Aorta (tissue), 5 donors: Measurements from ENCODE around the gene NCOR1. TPM values are rescaled to one million over a fixed set of nuclear protein-coding genes. Genes with fewer than 3 reads are reported as not detected.
A peak's percentile ranks its signal among the peaks of the same experiment; 100 is the strongest.
"Not testable (repeated sequence)": the region's sequence is repeated elsewhere in the genome, so short reads cannot be mapped to it uniquely, and the experiment has no call there.

Experiments
- ATAC-seq: fragments of 200-7000 bp; cut with Tn5 transposase; one replicate; pipeline ENCODE4 v1.9.1; 2022; ENCODE audit warnings: moderate library complexity; ENCODE audit not compliant: low FRiP score
- DNase-seq, 2 donors: peaks; one replicate each; pipeline ENCODE4 v3.0.0-alpha.2; 2020
- H3K27ac ChIP-seq, 2 donors: one replicate each; pipeline ENCODE4 v1.5.1; 2013; ENCODE audit warnings: low read length in 2 of 2, mild to moderate bottlenecking in 2 of 2, moderate library complexity in 2 of 2, control low read depth in 1 of 2, inconsistent platforms in 1 of 2, low read depth in 1 of 2
- H3K27me3 ChIP-seq, 2 donors: one replicate each; pipeline ENCODE4 v1.6.1; 2013; ENCODE audit warnings: control low read depth in 1 of 2, low read length in 1 of 2, mild to moderate bottlenecking in 1 of 2, moderate library complexity in 1 of 2; ENCODE audit not compliant: insufficient read depth in 2 of 2, control insufficient read depth in 1 of 2
- H3K36me3 ChIP-seq, 2 donors: one replicate each; pipeline ENCODE4 v1.6.1; 2013; ENCODE audit warnings: control low read depth in 1 of 2, low read length in 1 of 2, mild to moderate bottlenecking in 1 of 2; ENCODE audit not compliant: insufficient read depth in 2 of 2, control insufficient read depth in 1 of 2
- H3K4me1 ChIP-seq, 2 donors: one replicate each; pipeline ENCODE4 v1.6.1; 2013; ENCODE audit warnings: low read length in 2 of 2, control low read depth in 1 of 2, mild to moderate bottlenecking in 1 of 2, moderate library complexity in 1 of 2; ENCODE audit not compliant: insufficient read depth in 2 of 2, control insufficient read depth in 1 of 2
- H3K4me3 ChIP-seq, 2 donors: one replicate each; pipeline ENCODE4 v1.5.1; 2013; ENCODE audit warnings: low read length in 2 of 2, control low read depth in 1 of 2, mild to moderate bottlenecking in 1 of 2
- H3K9me3 ChIP-seq: one replicate; pipeline ENCODE4 v1.6.1; 2013; ENCODE audit warnings: mild to moderate bottlenecking, low read length; ENCODE audit not compliant: control insufficient read depth
- WGBS, 2 donors: extraction: QIAGEN DNeasy Blood & Tissue Kit; methylation state at CpG; one replicate each; pipeline ENCODE4 v1.1.7; 2013; 5-methylcytosine and 5-hydroxymethylcytosine counted together
- intact Hi-C, 2 donors: fragments of 100-400 bp; cut with DNase I; formaldehyde crosslinking; loops; one replicate each; pipeline versions ENCODE4 v1.14.2 to v1.15.0; 2022
- polyA plus RNA-seq, 2 donors: library from polyadenylated mRNA; stranded (reverse); fragments of 200-250 nt; gene quantifications; one replicate each; pipeline ENCODE4 v1.2.3, GENCODE V29; 2013
- total RNA-seq, 2 donors: library from RNA; stranded (reverse); fragmentation: NEBNext Ultra II Directional; extraction: Animal tissue kit (Norgen Biotek cat#: 25700); gene quantifications; one replicate each; pipeline ENCODE4 v1.2.1, GENCODE V29; 2021
- donor health status: healthy with polysubstance abuse.
- donor health status: Bipolar disorder and iron deficiency.
- donor health status: DM: no; HTN: no; CAD: no.
- donor health status: DM: no; HTN: no; CAD: no.
- donor health status: DM: yes; HTN: yes; CAD: no.

NCOR1 gene
- total and polyA plus RNA-seq, 4 donors = 134 to 323 (median 146) TPM

DNA sequence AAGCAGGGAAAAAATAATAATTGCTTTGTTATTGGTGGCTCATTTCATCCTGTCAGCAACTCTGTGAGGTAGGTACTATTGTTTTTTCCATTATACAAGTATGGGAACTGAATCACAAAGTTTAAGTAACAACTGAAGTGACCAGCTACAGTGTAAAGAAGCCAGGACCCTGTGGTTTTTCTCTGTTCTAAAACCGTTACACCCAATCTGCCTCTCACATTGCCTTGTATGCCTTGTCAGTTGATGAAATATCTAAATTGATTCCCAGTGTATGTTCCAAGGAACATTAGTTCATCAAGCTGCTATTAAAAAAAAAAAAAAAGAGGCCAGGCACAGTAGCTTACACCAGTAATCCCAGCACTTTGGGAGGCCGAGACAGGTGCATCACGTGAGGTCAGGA is 7.1 kb upstream of the NCOR1 start:
- no peaks in the 10 kb centered on the region for H3K36me3 ChIP-seq
- 85 to 89% methylated on average over 3 of the region's 3 CpGs for WGBS, 2 donors
- no peak overlapping the region for H3K27ac ChIP-seq
- H3K4me1 ChIP-seq = no peaks in the 10 kb centered on the region
- ATAC-seq (no peak), DNase-seq (no peak)
- H3K4me3 ChIP-seq = no peak overlapping the region
- H3K9me3 ChIP-seq = no peaks in the 10 kb centered on the region
- intact Hi-C loops = no loop called here
- H3K27me3 ChIP-seq = no peaks in the 10 kb centered on the region

DNA sequence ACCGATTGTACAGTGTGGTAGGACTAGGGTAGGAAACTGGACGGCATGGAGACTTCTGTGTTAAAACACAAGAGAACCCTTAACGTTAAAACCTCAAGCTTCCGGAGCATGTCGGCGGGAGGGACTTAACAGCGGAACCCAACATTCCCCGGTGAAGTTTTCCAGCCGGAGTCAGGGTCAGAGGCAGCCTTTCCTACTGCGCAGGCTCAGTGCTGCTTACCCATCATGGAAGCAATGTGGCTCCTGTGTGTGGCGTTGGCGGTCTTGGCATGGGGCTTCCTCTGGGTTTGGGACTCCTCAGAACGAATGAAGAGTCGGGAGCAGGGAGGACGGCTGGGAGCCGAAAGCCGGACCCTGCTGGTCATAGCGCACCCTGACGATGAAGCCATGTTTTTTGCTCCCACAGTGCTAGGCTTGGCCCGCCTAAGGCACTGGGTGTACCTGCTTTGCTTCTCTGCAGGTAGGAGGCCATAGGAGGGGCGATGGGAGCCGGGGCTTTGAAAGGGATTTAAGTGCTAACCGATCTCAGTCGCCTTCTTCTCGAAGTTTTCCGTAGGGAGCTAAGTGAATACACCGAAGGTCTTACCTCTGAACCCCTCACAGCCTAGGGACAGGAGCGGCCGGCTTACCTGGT is 1.8 kb upstream of the NCOR1 start, which contains the start of gene PIGL:
PIGL (plus strand) TSS at position 209 of the 634 bp plus-strand sequence; CDS start at position 226, 17 bp downstream.
- Histone ChIP-seq H3K4me3 (peak within 1 kb of the TSS; percentile 83 to 95), H3K27ac (peak within 1 kb of the TSS; percentile 40 to 83), H3K4me1 (peaks cover 0 to 5% of the 10 kb centered on the region in 2 donors), H3K9me3 (no peaks in the 10 kb centered on the region), H3K27me3 (no peaks in the 10 kb centered on the region), H3K36me3 (no peaks in the 10 kb centered on the region)
- peak; percentile 92 for ATAC-seq
- intact Hi-C loops = loop anchor here (5.0 to 10.0 kb wide), 3 partner anchors 70 to 138 kb away; partner anchors contain the start of gene CENPV (in 2 of the 2)
- 0 to 1% methylated on average over 29 of the region's 29 CpGs for WGBS, 2 donors
- peak; percentile 91 to 93 for DNase-seq

DNA sequence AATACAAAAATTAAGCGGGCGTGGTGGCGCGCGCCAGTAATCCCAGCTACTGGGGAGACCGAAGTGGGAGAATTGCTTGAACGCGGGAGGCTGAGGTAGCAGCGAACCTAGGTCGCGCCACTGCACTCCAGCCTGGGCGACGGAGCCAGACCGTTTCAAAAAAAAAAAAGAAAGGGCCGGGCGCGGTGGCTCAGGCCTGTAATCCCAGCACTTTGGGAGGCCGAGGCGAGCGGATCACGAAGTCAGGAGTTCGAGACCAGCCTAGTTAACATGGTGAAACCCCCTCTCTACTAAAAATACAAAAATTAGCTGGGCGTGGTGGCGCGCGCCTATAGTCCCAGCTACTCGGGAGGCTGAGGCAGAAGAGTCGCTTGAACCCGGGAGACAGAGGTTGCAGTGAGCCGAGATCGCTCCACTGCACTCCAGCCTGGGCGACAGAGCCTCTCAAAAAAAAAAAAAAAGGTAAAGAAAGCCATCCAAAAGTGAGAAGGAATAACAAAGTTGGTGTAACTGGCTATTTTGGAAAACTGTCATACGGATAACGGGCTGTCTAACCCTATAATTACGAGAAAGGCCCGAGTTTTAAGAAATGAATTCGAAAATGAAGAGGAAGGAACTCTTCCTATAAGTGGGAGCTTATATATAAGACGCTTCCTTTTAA is 1.1 kb upstream of the NCOR1 start:
- not testable (repeated sequence) for H3K4me1 ChIP-seq
- WGBS, 2 donors = 68 to 73% methylated on average over 37 to 38 of the region's 38 CpGs

DNA sequence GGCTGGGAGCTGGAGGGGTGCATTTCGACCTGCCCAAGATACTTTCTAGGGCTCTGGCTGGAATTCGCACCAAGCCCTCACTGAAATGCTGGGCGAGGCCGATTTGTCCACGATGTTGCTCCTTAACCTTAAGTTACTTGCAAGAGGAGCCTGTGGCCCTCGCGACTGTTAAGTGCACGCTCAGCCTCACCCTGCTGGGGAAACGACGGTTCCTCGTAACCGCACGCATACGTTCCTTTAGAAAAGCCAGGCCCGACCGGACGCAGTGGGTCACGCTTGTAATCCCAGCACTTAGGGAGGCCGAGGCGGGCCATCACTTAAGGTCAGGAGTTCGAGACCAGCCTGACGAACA is 607 bp upstream of the NCOR1 start:
- no peak for DNase-seq

More for the DNA sequence above, 1.1 kb upstream of the NCOR1 start:
- not testable (repeated sequence) for ATAC-seq, H3K9me3 ChIP-seq, DNase-seq, H3K36me3 ChIP-seq, H3K27me3 ChIP-seq
- intact Hi-C loops = loop anchor here (5.0 to 10.0 kb wide), 3 partner anchors 71 to 138 kb away; partner anchors contain the start of gene CENPV (in 2 of the 2)
- Histone ChIP-seq H3K4me3 (peak overlapping the region; percentile 77 to 95), H3K27ac (peak overlapping the region; percentile 40 to 82)

DNA sequence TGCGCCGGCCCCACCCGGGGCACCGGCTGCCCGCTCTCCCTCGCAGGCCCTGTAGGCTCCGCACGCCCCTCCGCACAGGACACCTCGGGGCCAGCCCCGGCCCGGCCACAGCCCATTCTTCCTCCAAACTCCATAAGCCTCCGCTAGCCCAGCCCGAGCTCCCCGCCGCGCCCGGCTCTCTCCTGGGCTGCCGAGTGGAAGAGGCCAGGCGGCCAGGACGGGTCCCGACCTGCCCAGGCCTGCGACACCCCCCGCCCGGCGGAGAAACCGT is 397 bp downstream of the NCOR1 start:
- peak; percentile 56 for ATAC-seq
- peaks cover 0 to 5% of the 10 kb centered on the region in 2 donors for H3K4me1 ChIP-seq

More for the DNA sequence above, 607 bp upstream of the NCOR1 start:
- Histone ChIP-seq H3K9me3 (no peaks in the 10 kb centered on the region), H3K4me3 (peak overlapping the region; percentile 31 to 83), H3K27ac (peak overlapping the region; percentile 40 to 82), H3K27me3 (no peaks in the 10 kb centered on the region), H3K4me1 (peaks cover 0 to 5% of the 10 kb centered on the region in 2 donors), H3K36me3 (no peaks in the 10 kb centered on the region)
- ATAC-seq = peak; percentile 23
- intact Hi-C loops = loop anchor here (2.0 to 10.0 kb wide), 4 partner anchors 71 to 139 kb away; partner anchors contain the start of gene CENPV (in 2 of the 2)
- WGBS, 2 donors = 14 to 19% methylated on average over 22 of the region's 22 CpGs

DNA sequence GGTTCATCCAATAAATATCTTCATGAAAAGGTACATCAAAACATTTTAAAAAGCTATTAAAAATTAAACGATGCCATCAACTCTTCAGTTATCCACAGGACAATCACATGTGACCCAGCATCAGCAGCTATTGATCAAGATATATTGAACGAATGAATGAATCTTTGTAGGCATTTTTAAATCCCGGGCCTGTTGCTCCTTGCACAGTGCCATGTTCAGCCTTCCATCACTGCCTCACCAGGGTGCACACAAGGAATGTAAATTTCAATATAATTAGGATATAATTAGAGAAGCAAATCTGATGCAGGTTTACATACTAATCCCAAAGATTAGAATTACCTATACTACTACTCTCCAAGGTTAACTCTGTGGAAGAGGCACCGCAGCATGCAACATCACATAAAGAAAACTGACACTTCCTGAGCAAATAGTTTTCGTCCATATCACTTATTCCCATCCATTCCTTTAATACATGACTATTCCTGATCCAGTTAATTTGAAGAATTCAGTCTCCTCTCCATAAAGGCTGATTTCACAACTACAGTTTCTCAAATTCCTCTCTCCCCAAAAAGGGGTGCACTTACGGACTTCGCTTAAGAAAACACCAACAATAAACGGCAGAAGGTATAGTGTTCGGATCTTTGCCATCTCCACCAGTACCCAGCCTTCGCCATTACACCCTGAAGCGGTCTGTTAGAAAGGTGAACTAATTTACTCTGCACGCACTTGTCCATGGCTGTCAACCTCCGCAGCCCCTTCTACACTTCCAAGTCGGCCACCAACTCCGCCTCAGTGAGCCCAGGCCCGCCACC is 938 bp downstream of the NCOR1 start:
- no peak for ATAC-seq
- intact Hi-C loops = loop anchor here (2.0 to 10.0 kb wide), 4 partner anchors 72 to 140 kb away; partner anchors contain the start of gene CENPV (in 2 of the 2)
- DNase-seq = no peak
- Histone ChIP-seq H3K36me3 (no peaks in the 10 kb centered on the region), H3K4me3 (peak overlapping the region; percentile 71 to 83), H3K27me3 (no peaks in the 10 kb centered on the region), H3K9me3 (no peaks in the 10 kb centered on the region), H3K4me1 (peaks cover 0 to 5% of the 10 kb centered on the region in 2 donors), H3K27ac (peak overlapping the region; percentile 50 to 72)
- 2 to 3% methylated on average over 16 of the region's 16 CpGs for WGBS, 2 donors

More for the DNA sequence above, 397 bp downstream of the NCOR1 start:
- peak in 1 of 2 donors; percentile 87 for DNase-seq
- Histone ChIP-seq H3K27me3 (no peaks in the 10 kb centered on the region), H3K4me3 (peak overlapping the region; percentile 71 to 83), H3K27ac (peak overlapping the region; percentile 50 to 72), H3K9me3 (no peaks in the 10 kb centered on the region), H3K36me3 (no peaks in the 10 kb centered on the region)
- WGBS, 2 donors = 1% methylated on average over 24 to 27 of the region's 27 CpGs
- intact Hi-C loops = loop anchor here (2.0 to 10.0 kb wide), 4 partner anchors 72 to 140 kb away; partner anchors contain the start of gene CENPV (in 2 of the 2)

DNA sequence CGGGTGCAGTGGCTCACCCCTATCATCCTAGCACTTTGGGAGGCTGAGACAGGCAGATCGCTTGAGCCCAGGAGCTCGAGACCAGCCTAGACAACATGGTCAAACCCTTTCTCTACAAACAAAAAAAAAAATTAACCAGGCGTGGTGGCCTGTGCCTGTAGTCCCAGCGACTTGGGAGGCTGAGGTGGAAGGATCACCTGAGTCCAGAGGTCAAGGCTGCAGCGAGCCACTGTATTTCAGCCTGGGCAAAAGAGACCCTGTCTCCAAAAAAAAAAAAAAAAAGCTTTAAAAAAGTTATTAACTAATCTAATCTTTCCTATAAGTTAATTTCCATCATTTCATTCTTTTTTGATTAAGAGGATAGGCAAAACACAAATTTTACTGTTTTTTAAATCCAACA is 2.5 kb downstream of the NCOR1 start:
- 83 to 88% methylated on average over 6 of the region's 6 CpGs for WGBS, 2 donors
- Histone ChIP-seq H3K36me3 (no peaks in the 10 kb centered on the region), H3K27ac (no peak overlapping the region), H3K4me3 (no peak overlapping the region), H3K9me3 (no peaks in the 10 kb centered on the region), H3K4me1 (peaks cover 0 to 5% of the 10 kb centered on the region in 2 donors), H3K27me3 (no peaks in the 10 kb centered on the region)
- ATAC-seq = no peak
- intact Hi-C loops = loop anchor here in 1 of 2 donors (10.0 kb wide), 1 partner anchor 142 kb away; the partner anchor contains the start of gene CENPV
- no peak for DNase-seq

DNA sequence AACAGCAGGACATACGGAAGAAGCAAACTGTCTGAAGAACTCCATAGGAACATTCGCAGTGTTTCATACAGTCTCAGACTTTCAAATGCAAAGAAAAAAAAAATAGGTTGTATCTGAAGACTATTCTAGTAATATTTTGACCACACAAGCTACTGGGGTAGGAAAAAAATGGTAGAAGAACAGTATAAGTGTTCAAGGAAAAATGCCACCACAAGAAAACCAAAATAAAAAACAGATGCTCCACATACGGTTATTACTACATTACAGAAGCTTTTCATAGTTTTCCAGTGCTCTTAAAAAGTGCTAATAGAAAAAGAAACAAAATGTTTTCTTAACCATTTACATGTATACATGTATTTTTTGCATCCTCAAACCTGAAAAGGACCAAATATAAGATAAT is 3.7 kb downstream of the NCOR1 start:
- H3K36me3 ChIP-seq = no peaks in the 10 kb centered on the region

More for the DNA sequence above, 3.7 kb downstream of the NCOR1 start:
- H3K27ac ChIP-seq = no peak overlapping the region
- 65 to 68% methylated on average over 3 of the region's 3 CpGs for WGBS, 2 donors
- H3K4me3 ChIP-seq = no peak overlapping the region
- H3K4me1 ChIP-seq = peaks cover 0 to 5% of the 10 kb centered on the region in 2 donors
- intact Hi-C loops = loop anchor here in 1 of 2 donors (10.0 kb wide), 1 partner anchor 143 kb away; the partner anchor contains the start of gene CENPV
- H3K27me3 ChIP-seq = no peaks in the 10 kb centered on the region
- DNase-seq = no peak
- no peak for ATAC-seq
- no peaks in the 10 kb centered on the region for H3K9me3 ChIP-seq
